GM21447 (cell line): ENCODE measurements around the gene NCF2.
"Not testable (repeated sequence)": the region's sequence is repeated elsewhere in the genome, so short reads cannot be mapped to it uniquely, and the experiment has no call there.

Experiments
- ATAC-seq: cut with Tn5 transposase; IDR thresholded peaks from one replicate; pipeline ENCODE4 v1.9.1; 2021; ENCODE audit not compliant: unreplicated experiment

NCF2 gene

DNA sequence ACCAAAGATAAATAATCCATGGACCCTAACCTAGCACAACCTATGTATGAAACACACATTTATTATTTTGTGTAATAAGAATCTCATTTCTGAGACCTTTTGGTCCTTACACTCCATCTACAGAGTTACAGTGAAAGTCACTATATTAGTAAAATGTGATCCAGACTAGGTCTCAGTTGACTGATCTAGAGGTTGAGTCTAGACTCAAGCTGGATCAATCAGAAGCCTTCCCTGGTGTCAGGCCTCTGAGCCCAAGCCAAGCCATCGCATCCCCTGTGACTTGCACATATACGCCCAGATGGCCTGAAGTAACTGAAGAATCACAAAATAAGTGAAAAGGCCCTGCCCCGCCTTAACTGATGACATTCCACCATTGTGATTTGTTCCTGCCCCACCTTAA, 22.7 kb upstream of the NCF2 start:
- not testable (repeated sequence) for ATAC-seq

DNA sequence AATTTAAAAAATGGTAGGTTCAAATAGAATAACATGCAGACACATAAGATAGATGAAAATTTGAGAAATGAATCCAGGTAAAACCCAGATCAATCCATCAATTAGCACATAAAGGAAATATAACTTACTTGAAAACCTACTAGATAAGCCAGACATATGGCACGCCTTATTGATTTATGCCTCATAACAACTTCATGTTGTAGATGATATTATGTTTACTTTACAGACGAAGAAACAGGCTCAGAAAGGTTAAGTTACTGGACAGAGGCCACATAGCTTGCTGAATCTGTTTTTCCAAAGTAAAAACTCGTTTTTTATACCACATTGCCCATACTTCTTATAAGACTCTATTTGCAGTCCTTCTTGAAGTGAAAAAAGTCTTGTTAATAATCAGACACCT, 22.1 kb upstream of the NCF2 start:
- no peak for ATAC-seq

DNA sequence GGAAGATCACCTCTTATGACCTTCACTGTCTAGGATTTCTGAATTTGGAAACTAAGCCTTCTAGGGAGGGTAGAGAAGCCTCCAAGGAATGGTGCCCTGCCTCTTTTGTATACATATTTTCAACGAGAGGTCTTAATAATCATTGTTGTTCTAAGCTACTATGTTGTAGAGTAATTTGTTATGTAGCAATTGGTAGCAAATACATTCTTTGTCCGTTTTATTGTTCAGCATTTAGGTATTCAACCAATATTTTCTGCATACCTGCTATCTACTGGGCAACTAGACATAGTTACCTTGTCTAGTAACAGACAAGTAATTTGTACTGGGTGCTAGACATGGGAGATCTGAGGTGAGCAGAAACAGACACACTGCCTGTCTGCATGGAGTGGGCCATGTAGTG, 20.8 kb upstream of the NCF2 start:
- ATAC-seq = no peak

DNA sequence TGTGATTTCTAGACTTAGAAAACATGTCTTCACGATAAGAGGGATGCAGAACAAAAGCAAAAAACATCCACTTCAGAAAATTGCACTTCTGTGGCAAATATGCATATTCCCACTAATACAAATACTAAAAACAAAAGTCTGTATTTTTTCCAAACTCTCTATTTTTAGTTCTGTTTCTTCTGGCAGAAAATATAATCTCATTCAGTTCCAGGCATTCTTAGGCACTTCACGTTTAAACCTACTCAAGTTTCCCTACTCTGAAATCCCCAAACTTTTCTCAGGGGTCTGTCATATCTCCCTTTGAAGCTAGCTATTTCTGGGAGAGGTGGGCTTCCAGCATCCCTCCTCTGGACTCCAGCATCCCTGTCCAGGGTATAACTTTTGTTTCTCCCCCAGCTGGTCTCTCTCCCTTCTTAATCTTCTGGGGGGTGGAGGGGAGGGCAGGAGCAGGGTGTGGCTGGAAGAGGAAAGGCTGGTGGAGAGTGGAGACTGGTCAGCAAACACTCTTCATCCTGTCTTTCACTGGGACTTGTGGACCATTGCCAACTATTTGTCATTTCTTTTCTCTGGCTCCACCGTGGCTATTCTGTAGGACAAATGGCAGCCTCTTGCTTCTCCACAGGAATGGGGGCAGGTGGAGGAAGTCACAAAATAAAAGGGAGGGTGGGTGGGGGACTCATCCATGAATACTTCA, 19.6 kb upstream of the NCF2 start:
- ATAC-seq = no peak

DNA sequence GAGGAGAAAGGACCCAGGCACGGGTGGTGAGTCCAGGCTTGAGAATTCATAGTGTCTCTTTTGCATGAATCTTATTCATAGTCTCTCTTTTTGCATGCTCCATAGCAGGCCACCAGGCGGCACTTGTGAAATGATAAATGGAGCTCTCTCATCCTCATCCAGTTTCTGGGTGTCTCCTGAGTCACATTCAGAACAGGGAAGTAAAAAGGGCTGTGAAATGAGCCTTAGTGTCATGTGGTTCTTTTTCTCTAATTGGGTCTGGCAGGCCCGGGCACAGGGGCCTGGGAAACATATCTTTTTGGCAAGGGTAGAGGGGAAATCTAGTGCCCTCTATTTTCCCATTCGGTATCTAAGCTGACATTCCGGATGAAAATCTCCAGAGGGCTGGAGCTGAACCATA, 19.1 kb upstream of the NCF2 start:
- ATAC-seq = peak; percentile 39

DNA sequence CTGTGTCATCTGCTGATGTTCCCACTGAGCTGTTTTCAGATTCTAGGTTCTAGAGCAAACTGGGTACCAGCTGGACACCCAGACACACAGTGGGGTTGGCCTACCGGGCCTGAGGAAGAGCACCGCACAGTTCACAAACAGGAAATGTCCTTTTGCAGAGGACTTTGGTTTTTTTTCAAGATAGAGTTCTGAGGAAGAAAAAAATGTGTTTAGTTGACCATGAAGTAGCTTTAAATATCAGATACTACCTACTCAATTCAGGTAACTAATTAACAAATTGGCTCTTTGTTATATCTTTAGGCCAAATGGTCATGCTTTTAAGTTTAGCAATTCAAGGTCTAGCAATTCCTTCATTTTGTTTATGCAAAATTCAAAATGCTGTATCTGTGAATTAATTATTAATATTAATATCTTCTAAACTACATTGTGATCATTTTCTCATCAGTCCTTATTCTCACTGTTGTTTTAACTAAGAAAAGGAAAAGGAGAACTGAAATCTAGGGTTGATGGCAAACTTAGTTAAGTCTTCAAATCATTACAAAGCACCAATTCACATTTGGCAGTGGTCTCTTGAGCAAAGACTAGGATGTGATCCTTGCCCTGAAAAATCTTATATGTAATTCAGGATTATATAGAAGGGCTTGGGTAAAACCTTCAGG, 17.2 kb upstream of the NCF2 start:
- peak; percentile 48 for ATAC-seq

DNA sequence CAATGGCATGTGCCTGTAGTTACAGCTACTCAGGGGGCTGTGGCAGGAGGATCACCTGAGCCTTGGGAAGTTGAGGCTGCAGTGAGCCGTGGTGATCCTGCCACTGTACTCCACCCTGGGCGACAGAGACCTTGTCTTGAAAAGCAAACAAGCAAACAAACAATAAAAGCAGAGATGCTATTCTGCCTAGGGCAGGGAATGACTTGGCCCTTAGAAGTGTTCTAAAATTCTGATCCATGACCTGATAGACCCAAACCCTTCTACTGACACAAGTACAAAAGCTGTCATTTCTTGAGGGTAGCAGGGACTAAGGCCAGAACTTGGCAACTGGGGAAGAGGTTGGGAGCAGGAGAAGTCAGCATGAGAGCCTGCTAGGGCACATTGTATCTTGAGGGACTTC, 15.6 kb upstream of the NCF2 start:
- no peak for ATAC-seq

DNA sequence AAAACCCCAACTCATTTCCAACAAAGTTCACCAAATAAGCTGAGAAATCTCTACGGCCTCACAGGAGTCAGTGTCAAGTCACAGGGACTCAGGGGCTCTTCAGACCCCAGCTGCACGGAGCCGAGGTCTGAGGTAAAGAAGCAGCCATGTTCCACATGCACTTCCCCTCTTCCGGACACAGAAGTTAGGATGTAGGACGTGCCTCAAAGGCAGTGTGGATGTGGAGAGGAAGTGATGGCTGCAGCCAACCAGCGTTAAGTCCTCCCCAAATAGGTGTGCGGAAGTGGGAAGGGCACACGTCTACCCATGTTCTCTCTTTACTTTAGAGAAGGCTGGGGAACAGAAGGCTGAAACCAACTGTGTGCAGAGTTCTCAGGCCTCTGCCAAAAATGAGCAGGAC, 14.6 kb upstream of the NCF2 start:
- no peak for ATAC-seq

DNA sequence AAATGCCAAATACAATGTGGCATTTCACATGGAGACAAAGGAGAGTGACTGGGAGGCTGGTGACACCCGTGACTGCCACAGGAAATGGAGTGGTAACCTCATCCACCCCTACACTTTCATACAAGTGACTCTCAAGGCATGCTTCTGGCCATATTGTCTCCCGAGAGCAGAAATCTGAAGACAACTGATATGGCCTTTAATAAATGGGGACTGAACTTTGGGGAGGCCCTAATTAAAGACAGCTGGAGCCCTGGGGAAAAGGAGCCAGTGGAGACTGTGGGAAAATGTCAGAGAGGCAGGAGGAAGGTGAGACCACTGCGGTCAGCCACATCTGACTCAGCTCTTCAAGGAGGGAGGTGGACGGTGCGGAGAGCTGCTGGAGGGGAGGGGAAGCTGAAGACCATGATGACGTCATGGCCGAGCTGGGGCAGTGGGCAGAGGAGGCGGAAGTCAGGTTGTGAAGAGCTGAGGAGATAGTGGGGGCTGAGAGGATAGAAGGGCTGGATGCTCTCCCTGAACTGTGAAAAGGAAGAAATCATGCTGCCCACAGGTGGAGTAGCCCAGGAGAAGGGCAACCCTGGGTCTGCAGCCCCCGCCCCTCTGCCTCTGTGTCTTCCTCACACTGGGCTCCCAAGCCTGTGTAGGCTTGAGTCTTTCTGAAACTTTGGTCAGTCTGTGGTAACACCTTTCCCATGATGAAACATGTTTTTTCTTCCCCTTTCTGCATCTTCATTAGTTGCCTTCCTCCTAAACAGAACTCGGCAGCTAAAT, 14.0 kb upstream of the NCF2 start:
- ATAC-seq = no peak

DNA sequence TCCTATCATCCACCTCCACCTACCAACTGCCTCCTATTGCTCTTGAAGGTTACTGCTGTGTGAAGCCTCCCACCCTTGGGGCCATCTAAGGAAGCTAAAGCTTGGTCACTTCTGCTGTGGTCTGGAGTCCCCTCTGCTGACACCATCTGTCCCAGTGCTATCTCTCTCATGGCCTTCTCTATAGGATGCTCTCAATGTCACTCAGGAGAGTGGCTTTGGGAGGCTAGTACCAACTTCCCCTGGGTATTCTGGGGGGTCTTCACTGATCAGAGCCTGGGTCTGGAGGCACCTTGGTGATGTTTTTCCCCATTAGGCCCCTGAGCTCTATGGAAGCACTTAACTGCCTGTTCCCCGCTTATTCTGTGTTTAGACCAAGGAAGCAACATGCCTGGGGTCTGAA, 12.3 kb upstream of the NCF2 start:
- ATAC-seq = no peak

DNA sequence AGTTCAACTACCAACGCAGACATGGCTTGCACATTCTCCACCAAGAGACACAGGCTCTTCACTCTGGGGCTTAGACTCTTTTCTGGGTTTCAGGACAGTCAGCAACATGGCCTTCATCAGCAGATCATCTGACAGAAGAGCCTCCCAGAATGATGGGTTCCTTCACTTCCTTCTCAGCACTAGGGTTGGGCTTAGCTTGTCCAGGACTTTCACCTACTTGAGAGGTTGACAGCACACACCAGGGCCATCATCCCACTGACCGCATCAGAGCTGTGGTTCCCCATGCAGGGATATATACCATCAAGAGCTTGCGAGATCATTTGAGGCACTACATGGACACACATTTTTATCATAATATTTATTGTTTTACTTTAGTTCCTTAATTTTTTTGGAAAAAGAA, 10.4 kb upstream of the NCF2 start:
- ATAC-seq = no peak

DNA sequence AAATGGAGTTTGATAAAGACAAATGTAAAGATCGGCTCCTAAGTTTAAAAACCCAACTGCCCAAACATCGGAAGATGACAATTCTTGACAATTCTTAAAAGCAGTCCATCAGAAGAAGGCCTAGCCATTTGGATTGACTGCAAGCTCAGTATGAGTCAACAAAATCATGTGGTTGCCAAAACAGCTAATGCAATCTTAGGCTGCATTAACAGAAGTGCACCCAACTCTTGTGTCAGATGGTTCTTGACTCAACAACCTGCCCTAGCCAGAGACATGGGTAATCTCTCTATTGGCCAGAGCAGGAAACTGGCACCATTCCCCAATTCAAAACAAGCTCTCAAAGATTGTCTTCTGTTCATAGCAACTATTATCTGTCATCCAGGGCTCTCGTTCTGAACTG, 9.9 kb upstream of the NCF2 start:
- ATAC-seq = no peak

DNA sequence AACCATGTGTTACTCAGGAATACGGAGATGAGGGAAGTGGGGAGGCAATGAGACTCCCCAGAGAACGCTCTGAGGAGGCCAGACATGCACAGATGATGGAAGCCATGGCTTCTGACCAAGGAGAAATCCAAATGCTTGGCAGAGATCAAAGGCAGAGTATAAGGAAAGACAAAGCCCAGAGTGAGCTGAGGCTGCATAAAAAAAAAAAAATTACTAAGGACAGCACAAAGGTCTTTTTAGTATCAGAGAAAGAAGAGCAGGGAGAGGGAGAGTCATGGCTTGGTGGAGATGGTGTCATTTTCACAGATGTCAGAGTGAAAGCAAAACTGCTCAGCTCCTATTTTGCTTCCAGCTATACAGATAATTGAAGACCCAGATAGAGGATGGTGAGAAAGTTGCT, 8.1 kb upstream of the NCF2 start:
- ATAC-seq = peak; percentile 84

DNA sequence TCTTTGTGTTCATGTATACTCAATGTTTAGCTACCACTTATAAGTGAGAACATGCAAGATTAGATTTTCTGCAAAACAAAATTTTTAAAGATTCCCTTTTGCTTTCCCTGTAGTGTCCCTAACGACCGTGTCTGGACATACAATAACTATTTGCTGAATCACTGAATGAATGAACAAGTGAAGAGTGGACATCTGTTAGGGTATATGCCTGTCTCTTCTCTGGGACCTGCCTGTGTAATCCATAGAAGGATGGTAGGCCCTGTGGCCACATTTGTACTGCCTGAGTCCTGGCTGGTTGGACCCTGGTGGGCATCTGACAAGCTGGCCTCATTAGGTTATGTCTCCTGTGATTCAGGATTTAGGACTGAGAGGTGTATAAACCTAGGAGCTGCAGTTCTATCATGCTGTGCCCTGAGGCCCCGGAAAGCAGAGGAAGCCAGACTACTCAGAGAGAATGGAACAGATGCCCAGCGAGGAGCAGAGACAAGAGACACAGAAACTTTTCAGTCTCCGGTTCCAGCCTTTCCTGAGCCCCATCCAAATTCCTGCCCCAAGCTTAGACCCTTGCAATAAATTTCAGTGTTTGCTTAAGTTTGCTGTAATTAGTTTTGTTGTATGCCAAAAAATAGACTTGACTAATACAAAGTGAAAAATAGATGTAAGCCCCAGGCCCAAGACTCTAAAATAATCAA, 7.5 kb upstream of the NCF2 start:
- ATAC-seq = no peak

DNA sequence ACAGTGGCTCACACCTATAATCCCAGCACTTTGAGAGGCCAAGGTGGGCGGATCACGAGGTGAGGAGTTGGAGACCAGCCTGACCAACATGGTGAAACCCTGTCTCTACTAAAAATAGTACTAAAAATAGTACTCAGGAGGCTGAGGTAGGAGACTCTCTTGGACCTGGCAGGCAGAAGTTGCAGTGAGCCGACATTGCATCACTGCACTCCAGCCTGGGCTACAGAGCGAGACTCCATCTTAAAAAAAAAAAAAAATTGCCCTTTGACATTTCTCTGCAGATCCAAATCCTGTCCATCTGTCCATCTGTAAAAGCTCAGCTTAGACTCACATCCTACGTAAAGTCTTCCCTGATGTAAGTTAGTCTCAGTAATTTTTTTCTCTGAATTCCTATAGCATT, 6.2 kb upstream of the NCF2 start:
- no peak for ATAC-seq

DNA sequence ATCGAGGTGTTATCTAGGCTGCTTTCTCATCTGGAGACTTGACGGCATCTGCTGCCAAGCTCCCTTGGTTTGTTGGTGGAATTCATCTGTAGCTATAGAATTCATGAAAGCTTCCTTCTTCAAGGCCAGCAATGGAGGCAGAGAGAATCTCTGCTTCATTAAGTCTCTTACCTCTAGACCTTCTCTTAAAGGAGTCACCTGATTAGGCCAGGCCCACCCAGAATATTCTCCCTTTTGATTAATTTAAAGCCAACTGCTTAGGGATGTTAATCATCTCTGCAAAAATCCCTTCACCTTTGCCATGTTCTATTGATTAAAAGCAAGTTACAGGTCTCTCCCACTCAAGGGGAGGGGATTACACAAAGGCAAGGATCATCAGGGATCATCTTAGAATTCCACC, 5.3 kb upstream of the NCF2 start:
- ATAC-seq = no peak

DNA sequence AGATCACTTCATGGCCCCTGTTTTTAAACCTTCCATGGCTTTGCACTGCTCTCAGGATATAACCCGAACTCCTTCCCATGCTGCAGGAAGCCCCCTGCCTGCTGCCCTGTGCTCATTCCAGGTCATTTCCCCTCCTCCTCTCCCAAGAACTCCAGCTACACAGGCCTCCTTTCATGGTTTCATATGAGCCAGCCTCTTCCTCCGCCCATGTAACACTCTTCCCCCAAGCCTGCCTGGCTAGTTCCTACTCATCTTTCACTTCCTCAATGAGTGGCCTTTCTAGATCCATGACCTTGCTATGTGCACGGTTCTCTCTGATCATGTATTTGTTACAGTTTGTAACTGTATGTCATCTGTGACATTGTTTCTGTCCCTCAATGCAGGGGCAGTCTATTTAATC, 3.1 kb upstream of the NCF2 start:
- ATAC-seq = peak; percentile 46

DNA sequence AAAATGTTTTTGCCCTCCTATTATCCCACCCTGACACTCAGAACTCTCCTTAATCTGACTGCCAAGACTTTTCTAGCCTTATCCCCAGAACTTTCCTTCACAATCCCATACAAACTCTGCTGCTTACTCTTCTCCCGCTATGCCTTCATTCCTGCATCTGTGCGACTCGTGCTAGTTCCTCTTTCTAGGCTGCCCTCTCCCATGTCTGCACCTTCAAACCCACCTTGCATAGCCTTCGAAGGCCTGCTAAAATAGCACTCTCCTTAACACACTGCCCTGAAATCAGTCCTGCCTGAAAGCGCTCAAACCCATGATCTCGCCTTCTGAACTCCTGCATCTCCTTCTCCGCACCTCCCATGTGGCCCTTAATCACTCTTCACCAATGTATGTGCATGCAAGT, 2.5 kb upstream of the NCF2 start:
- no peak for ATAC-seq

DNA sequence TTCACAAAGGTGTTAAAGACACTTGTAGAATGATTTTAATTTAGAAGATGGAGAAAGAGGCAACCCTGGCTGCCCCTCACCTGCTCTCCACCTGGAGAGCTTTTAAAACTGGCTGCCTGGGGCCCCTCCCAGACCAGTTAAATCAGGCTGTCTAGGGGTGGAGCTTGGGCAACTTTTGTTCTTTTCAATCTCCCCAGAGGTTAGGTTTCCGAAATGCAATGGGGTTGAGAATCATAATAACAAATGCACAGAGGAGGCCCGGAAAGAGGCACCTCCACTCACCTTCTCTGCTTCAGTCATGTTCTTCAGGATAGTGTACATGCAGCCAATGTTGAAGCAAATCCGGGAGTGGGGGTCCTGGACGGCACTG, 400 bp downstream of the NCF2 start:
- peak; percentile 18 for ATAC-seq

DNA sequence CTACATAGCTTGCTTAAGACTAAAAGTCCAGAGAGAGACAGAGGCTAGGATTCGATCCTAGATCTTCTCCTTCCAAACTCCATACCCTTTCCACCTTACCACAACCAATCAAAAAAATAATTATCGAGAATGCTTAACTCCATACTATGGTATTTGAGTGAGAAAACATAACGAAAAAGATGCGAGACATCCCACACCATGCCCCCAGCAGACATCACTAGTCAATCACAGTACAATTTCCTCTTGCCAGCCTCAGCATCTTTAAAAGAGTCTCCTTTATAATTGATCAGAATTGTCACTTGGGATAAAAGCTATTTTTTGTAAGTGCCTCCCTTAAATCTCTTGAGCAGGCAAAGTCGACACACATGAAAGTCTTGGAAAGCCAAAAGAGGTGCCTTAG, 875 bp downstream of the NCF2 start:
- no peak for ATAC-seq

DNA sequence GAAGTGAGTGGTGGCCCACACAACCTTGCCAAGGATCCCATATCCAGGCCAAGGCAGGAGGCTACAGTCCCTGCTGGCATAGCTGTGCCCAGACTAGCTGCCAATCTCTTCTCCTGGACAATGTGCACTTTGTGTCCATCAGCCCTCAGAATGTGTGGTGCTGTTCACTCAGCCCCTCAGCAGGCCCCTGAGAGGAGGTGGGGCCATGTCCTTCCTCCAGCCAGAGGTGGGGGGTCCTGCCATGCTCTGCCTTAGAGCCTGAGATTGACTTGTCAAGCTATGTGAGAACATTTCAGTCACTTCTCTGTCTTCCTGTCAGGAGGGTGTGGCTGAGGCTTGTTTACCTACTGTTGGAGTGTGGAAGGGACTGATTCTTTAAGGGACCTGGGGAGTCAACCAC, 1.4 kb downstream of the NCF2 start:
- ATAC-seq = no peak

DNA sequence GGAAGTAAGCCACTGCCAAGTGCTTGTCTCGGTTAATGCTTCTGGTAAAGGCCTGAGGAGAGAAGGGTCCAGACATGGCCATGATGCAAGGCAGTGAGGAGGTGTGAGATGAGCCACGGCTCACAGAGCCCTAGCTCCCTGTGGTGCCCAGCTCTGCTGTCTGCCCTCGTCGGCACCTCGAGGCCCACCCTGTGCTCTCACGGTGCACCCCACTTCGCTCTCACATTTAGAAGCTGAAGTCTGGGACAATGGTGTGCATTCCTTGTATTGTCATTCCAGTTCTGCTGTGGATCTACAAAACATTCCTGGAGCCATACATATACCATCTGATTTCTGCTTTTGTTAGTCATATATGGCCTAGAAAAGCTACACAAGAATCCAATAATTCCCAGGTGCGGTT, 3.3 kb downstream of the NCF2 start:
- no peak for ATAC-seq
